Liver (tissue), 9 donors: Measurements from ENCODE around the gene FSD1L. TPM values are rescaled to one million over a fixed set of nuclear protein-coding genes. Genes with fewer than 3 reads are reported as not detected.

Source experiments
- DNase-seq: peaks from one replicate; pipeline ENCODE4 v3.0.0-alpha.2; 2017; ENCODE audit warnings: low spot score
- H3K27ac ChIP-seq, 2 donors: one replicate each; pipeline ENCODE4 v1.7.0; 2013; ENCODE audit warnings: inconsistent platforms in 2 of 2, low read length in 2 of 2, control low read depth in 1 of 2, low read depth in 1 of 2, mild to moderate bottlenecking in 1 of 2
- H3K27me3 ChIP-seq, 4 donors: one replicate each; pipeline versions ENCODE4 v1.6.1 to v1.7.0; 2013; ENCODE audit warnings: low read length in 3 of 4, inconsistent platforms in 1 of 4, mild to moderate bottlenecking in 1 of 4, moderate library complexity in 1 of 4; ENCODE audit not compliant: control insufficient read depth in 4 of 4, insufficient read depth in 4 of 4
- H3K36me3 ChIP-seq, 4 donors: one replicate each; pipeline versions ENCODE4 v1.6.1 to v1.7.0; 2013; ENCODE audit warnings: low read length in 3 of 4, mild to moderate bottlenecking in 3 of 4, low read depth in 1 of 4, moderate library complexity in 1 of 4; ENCODE audit not compliant: control insufficient read depth in 4 of 4, insufficient read depth in 3 of 4
- H3K4me1 ChIP-seq, 4 donors: one replicate each; pipeline versions ENCODE4 v1.6.1 to v1.7.0; 2013; ENCODE audit warnings: low read length in 3 of 4, mild to moderate bottlenecking in 3 of 4, moderate library complexity in 1 of 4; ENCODE audit not compliant: control insufficient read depth in 4 of 4, insufficient read depth in 4 of 4
- H3K4me3 ChIP-seq, 3 donors: one replicate each; pipeline versions ENCODE4 v1.6.1 to v1.7.0; 2013; ENCODE audit warnings: low read length in 3 of 3, control low read depth in 1 of 3, low read depth in 1 of 3, mild to moderate bottlenecking in 1 of 3
- H3K9ac ChIP-seq, 2 donors: one replicate each; pipeline ENCODE4 v1.7.0; 2013; ENCODE audit warnings: low read length in 2 of 2, mild to moderate bottlenecking in 2 of 2, moderate library complexity in 2 of 2, control low read depth in 1 of 2, low read depth in 1 of 2
- H3K9me3 ChIP-seq, 4 donors: one replicate each; pipeline versions ENCODE4 v1.6.1 to v1.7.0; 2013; ENCODE audit warnings: low read length in 3 of 4; ENCODE audit not compliant: control insufficient read depth in 4 of 4
- EGR1 ChIP-seq, 2 donors: IDR thresholded peaks; 2 replicates each; pipeline ENCODE4 v1.6.1; 2016 to 2018; ENCODE audit warnings: antibody characterized with exemption in 2 of 2, low read depth in 2 of 2
- FOXA1 ChIP-seq: IDR thresholded peaks from 2 replicates; pipeline ENCODE4 v1.6.1; 2016; ENCODE audit warnings: antibody characterized with exemption
- FOXA2 ChIP-seq: IDR thresholded peaks from 2 replicates; pipeline ENCODE4 v1.6.1; 2016; ENCODE audit warnings: antibody characterized with exemption
- GABPA ChIP-seq, 2 donors: IDR thresholded peaks in 1 of 2; conservative IDR thresholded peaks in 1 of 2; 2 replicates each; pipeline ENCODE4 v1.6.1; 2016; ENCODE audit warnings: antibody characterized with exemption in 2 of 2, mild to moderate bottlenecking in 1 of 2, moderate library complexity in 1 of 2
- HNF4A ChIP-seq, 2 donors: conservative IDR thresholded peaks; 2 replicates each; pipeline ENCODE4 v1.6.1; 2016; ENCODE audit warnings: antibody characterized with exemption in 2 of 2, mild to moderate bottlenecking in 2 of 2
- HNF4G ChIP-seq: IDR thresholded peaks from 2 replicates; pipeline ENCODE4 v1.6.1; 2016; ENCODE audit warnings: antibody characterized with exemption
- JUND ChIP-seq, 2 donors: IDR thresholded peaks; 2 replicates each; pipeline ENCODE4 v1.6.1; 2016; ENCODE audit warnings: antibody characterized with exemption in 2 of 2
- NR2F2 ChIP-seq: IDR thresholded peaks from 2 replicates; pipeline ENCODE4 v1.6.1; 2016; ENCODE audit warnings: antibody characterized with exemption
- RAD21 ChIP-seq, 2 donors: IDR thresholded peaks; 2 replicates each; pipeline ENCODE4 v1.6.1; 2016; ENCODE audit warnings: antibody characterized with exemption in 2 of 2, mild to moderate bottlenecking in 2 of 2
- RXRA ChIP-seq, 2 donors: IDR thresholded peaks; 2 replicates each; pipeline ENCODE4 v1.6.1; 2017 to 2018; ENCODE audit warnings: antibody characterized with exemption in 2 of 2, mild to moderate bottlenecking in 1 of 2
- SP1 ChIP-seq: IDR thresholded peaks from 2 replicates; pipeline ENCODE4 v1.6.1; 2018; ENCODE audit warnings: antibody characterized with exemption, mild to moderate bottlenecking
- TAF1 ChIP-seq: conservative IDR thresholded peaks from 2 replicates; pipeline ENCODE4 v1.6.1; 2016; ENCODE audit warnings: antibody characterized with exemption, mild to moderate bottlenecking
- YY1 ChIP-seq: IDR thresholded peaks from 2 replicates; pipeline ENCODE4 v1.6.1; 2016; ENCODE audit warnings: antibody characterized with exemption, mild to moderate bottlenecking
- WGBS: extraction: QIAGEN DNeasy Blood & Tissue Kit; methylation state at CpG from one replicate; pipeline ENCODE4 v1.1.7; 2013; 5-methylcytosine and 5-hydroxymethylcytosine counted together
- polyA plus RNA-seq, 2 donors: library from polyadenylated mRNA; stranded (reverse) in 1 of 2; unstranded in 1 of 2; fragments of 200-250 nt in 1 of 2; fragments of >200 nt in 1 of 2; fragmentation: Nextera tagmentation in 1 of 2; extraction: Ambion mirVana in 1 of 2; gene quantifications; one replicate each; pipeline versions ENCODE4 v1.2.1 to v1.2.3, GENCODE V29; 2013 to 2015
- total RNA-seq, 2 donors: library from RNA; depleted of rRNA; stranded (reverse); fragments of >200 nt; gene quantifications; one replicate each; pipeline ENCODE4 v1.2.3, GENCODE V29; 2014
- TF ChIP-seq, protein P1 (sequence below): IDR thresholded peaks from 2 replicates; pipeline ENCODE4 v1.6.1; 2016; ENCODE audit warnings: antibody characterized with exemption, mild to moderate bottlenecking
- TF ChIP-seq, protein P2 (sequence below): IDR thresholded peaks from 2 replicates; pipeline ENCODE4 v1.6.1; 2016; ENCODE audit warnings: antibody characterized with exemption
- TF ChIP-seq, protein P3 (sequence below): IDR thresholded peaks from 2 replicates; pipeline ENCODE4 v1.6.1; 2016; ENCODE audit warnings: antibody characterized with exemption
- TF ChIP-seq, protein P4 (sequence below): fragments of 150-350 bp; IDR thresholded peaks from 2 replicates; pipeline ENCODE4 v1.5.1; 2017; ENCODE audit warnings: improper control_type of control experiment, low read depth, low read length; ENCODE audit not compliant: missing input control
- donor health status: healthy.
- donor health status: healthy.
- donor health status: healthy.
- donor health status: healthy.
- donor health status: healthy.

The FSD1L gene
- total and polyA plus RNA-seq, 4 donors, result 0.38 to 3.6 (median 1.9) TPM

DNA sequence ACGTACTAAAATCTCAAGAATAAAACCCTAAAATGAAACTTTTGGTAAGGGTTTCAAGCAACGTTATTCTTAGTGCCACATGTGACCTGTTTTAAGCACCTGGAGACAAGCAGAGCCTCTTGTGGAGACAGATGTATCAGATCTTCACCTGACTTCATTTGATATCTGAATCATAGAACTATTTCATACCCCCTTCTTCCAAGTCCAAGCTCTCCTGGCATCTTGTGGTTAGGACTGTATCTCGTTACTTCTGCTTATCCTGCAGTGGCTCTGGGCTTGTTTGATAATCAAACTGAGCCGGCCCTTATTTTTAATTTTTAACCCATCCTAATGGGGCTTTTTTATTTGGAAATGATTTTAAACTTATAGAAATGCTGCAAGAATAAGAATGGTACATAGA lies 11.1 kb upstream of the FSD1L start:
- Histone ChIP-seq H3K27ac (no peak overlapping the region), H3K9ac (no peak overlapping the region), H3K36me3 (no peaks in the 10 kb centered on the region), H3K27me3 (no peaks in the 10 kb centered on the region), H3K4me3 (no peak overlapping the region), H3K9me3 (no peaks in the 10 kb centered on the region), H3K4me1 (peaks cover 4 to 44% (median 28%) of the 10 kb centered on the region in 4 donors)
- no peak for DNase-seq
- WGBS, result 75% methylated on average over 4 of the region's 4 CpGs
- TF ChIP-seq TAF1 (no peak), JUND (IDR thresholded peaks at IDR 0.05) (no peak), FOXA1 (no peak), RXRA (IDR thresholded peaks at IDR 0.05) (no peak), EGR1 (IDR thresholded peaks at IDR 0.05; ENCODE audit: low read depth in 2 of 2) (no peak), RAD21 (IDR thresholded peaks at IDR 0.05) (no peak), FOXA2 (no peak), GABPA (IDR thresholded peaks at IDR 0.05 in 1 of 2, conservative IDR thresholded peaks at IDR 0.05 in 1 of 2) (no peak), SP1 (no peak)
- TF ChIP-seq, protein P1, sequence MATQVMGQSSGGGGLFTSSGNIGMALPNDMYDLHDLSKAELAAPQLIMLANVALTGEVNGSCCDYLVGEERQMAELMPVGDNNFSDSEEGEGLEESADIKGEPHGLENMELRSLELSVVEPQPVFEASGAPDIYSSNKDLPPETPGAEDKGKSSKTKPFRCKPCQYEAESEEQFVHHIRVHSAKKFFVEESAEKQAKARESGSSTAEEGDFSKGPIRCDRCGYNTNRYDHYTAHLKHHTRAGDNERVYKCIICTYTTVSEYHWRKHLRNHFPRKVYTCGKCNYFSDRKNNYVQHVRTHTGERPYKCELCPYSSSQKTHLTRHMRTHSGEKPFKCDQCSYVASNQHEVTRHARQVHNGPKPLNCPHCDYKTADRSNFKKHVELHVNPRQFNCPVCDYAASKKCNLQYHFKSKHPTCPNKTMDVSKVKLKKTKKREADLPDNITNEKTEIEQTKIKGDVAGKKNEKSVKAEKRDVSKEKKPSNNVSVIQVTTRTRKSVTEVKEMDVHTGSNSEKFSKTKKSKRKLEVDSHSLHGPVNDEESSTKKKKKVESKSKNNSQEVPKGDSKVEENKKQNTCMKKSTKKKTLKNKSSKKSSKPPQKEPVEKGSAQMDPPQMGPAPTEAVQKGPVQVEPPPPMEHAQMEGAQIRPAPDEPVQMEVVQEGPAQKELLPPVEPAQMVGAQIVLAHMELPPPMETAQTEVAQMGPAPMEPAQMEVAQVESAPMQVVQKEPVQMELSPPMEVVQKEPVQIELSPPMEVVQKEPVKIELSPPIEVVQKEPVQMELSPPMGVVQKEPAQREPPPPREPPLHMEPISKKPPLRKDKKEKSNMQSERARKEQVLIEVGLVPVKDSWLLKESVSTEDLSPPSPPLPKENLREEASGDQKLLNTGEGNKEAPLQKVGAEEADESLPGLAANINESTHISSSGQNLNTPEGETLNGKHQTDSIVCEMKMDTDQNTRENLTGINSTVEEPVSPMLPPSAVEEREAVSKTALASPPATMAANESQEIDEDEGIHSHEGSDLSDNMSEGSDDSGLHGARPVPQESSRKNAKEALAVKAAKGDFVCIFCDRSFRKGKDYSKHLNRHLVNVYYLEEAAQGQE, result no peak
- TF ChIP-seq, protein P2, sequence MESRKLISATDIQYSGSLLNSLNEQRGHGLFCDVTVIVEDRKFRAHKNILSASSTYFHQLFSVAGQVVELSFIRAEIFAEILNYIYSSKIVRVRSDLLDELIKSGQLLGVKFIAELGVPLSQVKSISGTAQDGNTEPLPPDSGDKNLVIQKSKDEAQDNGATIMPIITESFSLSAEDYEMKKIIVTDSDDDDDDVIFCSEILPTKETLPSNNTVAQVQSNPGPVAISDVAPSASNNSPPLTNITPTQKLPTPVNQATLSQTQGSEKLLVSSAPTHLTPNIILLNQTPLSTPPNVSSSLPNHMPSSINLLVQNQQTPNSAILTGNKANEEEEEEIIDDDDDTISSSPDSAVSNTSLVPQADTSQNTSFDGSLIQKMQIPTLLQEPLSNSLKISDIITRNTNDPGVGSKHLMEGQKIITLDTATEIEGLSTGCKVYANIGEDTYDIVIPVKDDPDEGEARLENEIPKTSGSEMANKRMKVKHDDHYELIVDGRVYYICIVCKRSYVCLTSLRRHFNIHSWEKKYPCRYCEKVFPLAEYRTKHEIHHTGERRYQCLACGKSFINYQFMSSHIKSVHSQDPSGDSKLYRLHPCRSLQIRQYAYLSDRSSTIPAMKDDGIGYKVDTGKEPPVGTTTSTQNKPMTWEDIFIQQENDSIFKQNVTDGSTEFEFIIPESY, result no peak

DNA sequence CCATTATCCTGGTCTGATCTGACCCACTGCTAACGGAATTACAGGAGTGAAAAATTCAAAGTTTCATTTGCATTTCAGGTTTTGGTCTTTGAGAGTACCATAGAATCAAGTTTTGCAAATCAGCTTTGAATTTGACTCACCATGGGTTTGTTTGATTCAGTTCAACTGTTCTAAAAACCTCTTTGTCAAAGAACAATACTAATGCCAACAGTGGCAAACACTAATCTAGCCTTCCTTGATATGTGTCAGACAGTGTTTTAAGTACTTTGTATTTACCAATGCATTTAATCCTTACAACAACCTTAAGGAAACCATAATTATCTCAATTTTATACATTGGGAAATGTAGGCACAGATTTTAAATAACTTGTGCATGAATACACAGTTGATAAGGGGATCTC lies 10.1 kb upstream of the FSD1L start:
- no peaks in the 10 kb centered on the region for H3K9me3 ChIP-seq
- no peak overlapping the region for H3K27ac ChIP-seq
- no peak overlapping the region for H3K9ac ChIP-seq
- peaks cover 1 to 40% (median 21%) of the 10 kb centered on the region in 4 donors for H3K4me1 ChIP-seq
- no peaks in the 10 kb centered on the region for H3K36me3 ChIP-seq
- DNase-seq, result no peak
- no peak overlapping the region for H3K4me3 ChIP-seq
- TF ChIP-seq YY1 (no peak), NR2F2 (no peak), GABPA (IDR thresholded peaks at IDR 0.05 in 1 of 2, conservative IDR thresholded peaks at IDR 0.05 in 1 of 2) (no peak), HNF4G (no peak), HNF4A (conservative IDR thresholded peaks at IDR 0.05) (no peak), FOXA2 (no peak), RAD21 (IDR thresholded peaks at IDR 0.05) (no peak), FOXA1 (no peak), SP1 (no peak)
- TF ChIP-seq, protein P3, sequence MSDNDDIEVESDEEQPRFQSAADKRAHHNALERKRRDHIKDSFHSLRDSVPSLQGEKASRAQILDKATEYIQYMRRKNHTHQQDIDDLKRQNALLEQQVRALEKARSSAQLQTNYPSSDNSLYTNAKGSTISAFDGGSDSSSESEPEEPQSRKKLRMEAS, result no peak
- TF ChIP-seq, protein P2, result no peak
- TF ChIP-seq, protein P4, sequence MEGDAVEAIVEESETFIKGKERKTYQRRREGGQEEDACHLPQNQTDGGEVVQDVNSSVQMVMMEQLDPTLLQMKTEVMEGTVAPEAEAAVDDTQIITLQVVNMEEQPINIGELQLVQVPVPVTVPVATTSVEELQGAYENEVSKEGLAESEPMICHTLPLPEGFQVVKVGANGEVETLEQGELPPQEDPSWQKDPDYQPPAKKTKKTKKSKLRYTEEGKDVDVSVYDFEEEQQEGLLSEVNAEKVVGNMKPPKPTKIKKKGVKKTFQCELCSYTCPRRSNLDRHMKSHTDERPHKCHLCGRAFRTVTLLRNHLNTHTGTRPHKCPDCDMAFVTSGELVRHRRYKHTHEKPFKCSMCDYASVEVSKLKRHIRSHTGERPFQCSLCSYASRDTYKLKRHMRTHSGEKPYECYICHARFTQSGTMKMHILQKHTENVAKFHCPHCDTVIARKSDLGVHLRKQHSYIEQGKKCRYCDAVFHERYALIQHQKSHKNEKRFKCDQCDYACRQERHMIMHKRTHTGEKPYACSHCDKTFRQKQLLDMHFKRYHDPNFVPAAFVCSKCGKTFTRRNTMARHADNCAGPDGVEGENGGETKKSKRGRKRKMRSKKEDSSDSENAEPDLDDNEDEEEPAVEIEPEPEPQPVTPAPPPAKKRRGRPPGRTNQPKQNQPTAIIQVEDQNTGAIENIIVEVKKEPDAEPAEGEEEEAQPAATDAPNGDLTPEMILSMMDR, result no peak
- no peaks in the 10 kb centered on the region for H3K27me3 ChIP-seq
- WGBS, result 71% methylated on average over 1 of the region's 1 CpG
